RKO (cell line): ENCODE measurements around the gene SLC9A3.

Experiments
- DNase-seq: peaks from one replicate; pipeline ENCODE4 v3.0.0-alpha.2; 2016; ENCODE audit warnings: low spot score

Gene SLC9A3

DNA sequence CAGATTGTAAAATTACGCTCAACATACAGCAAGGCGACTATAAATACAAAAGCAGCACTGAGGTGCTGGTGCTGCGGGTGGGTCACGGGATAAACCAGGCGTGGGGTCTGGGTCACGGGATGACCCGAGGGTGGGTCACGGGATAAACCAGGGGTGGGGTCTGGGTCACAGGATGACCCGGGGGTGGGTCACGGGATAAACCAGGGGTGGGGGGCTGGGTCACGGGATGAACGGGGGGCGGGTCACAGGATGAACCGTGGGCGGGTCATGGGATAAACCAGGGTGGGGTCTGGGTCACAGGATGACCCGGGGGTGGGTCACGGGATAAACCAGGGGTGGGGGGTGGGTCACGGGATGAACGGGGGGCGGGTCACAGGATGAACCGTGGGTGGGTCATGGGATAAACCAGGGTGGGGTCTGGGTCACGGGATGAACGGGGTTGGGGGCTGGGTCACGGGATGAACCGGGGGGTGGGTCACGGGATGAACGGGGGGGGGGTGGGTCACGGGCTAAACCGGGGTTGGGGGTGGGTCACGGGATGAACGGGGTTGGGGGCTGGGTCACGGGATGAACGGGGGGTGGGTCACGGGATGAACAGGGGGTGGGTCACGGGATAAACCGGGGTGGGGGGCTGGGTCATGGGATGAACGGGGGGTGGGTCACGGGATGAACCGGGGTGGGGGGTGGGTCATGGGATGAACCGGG lies 30.2 kb upstream of the SLC9A3 start:
- DNase-seq: no peak

DNA sequence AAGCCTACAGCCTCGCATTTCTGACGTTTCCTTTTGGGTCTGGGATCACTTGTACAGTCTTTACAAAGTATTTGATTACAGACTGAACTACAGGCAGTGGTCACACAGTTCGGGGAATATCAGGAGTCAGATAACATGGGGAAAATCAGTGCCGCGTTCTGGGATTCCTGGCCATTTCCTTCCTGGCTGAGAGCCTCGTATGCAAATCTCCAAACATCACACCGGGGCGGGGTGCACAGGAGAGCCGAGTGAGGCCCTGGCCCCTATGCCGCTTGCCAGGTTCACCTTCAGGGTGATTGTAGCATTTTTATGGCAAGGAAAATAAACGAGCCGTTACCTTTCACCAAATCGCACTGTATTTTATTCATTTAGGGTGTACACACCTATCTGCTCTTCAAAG lies 29.6 kb upstream of the SLC9A3 start:
- DNase-seq: peak; percentile 21

DNA sequence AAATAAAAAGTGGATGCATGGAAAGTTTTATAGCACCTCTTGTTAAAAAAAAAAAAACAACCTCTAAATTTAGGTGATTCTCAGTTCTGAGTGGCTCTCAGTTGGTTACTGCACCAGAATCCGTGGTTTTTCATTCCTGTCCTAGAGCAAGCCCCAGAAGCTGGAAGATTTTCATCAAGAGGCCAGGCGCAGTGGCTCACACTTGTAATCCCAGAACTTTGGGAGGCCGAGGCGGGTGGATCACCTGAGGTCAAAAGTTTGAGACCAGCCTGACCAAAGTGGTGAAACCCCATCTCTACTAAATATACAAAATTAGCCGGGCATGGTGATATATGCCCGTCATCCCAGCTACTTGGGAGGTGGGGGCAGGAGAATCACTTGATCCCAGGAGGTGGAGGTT lies 27.2 kb upstream of the SLC9A3 start:
- DNase-seq: no peak

GRCh38 chr5:549229-549628 lies 25.0 kb upstream of the SLC9A3 start:
- DNase-seq: no peak

DNA sequence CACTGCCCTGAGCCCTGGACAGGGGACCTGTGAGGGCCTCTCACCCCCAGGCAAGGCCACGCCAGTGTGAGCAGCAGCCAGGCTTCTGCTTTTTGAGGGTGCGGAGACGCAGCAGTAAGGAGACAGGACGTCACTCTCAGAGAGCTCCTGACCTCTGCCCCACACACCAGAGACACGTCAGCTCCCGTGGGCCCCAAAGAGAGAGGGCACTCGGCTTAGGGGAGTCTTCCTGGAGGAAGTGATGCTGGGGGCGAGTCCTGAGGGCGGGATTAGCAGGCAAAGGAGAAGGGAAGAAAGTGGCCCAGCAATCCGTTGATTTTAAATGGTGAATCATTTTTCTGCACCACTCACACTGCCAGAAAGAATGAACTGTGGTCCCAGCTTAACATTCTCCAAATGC lies 24.0 kb upstream of the SLC9A3 start:
- peak; percentile 13 for DNase-seq

- no peak for DNase-seq
Observed at GRCh38 chr5:547086-547924, 23.1 kb upstream of the SLC9A3 start.

DNA sequence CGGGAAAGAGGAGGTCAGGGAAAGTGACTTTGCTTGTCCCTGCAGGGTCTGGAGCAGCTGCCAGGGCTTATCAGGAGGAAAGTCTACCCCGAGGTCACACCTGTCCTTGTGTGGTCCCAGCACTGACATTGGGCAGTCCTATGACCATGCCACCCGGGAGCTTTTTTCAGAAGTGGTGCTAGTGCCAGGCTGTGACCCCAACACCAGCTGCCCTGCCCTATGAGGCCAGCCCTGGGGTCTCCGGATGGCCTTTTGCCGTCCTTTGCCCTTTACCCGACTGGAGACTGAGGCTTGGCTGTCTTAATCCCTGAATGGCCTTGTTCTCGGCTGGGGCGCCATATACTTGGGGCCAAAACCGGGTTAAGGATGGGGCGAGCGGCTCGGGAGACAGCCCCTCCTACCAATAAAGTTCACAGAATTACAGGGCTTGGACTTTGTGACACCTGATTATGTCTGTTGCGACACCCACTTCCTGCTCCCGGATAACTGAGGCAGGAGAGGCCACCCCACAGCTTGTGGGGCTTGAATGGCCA lies 22.2 kb upstream of the SLC9A3 start:
- no peak for DNase-seq

DNA sequence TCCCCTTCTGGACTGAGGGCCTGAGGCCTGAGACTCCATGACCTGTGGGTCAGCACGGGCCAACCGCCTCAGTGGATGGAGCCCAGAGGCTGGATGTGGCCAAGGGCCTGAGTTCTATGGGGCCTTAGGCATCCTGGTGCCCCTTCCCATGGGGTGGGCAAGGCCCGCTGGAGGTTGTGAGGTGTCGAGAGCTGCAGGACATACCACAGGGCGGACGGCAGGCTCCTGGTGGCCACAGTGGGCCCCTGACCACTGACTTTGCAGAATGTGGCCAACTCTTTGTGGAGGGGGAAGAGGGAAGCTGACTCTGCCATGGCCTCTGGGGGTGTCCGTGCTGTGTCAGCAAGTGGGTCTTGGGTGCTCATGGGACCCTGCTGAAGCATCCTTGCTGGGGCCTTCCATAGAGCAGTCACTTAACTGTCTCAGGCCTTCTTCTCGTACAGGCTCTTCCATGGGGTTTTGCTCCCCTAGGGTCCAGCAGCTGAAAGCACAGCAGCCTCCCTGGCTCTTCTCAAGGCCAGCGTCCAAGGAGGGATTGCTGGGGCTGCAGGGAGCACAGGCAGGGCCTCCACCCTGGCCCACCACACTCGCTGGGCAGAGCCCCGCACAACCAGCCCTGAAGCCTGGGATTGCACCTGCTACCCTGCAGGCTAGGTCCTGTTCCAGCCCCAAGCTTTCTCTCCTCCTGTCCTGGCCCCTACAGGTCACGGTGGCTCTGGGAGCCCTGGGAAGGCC lies 21.6 kb upstream of the SLC9A3 start:
- no peak for DNase-seq

- DNase-seq: no peak
Observed at GRCh38 chr5:544675-545355, 20.6 kb upstream of the SLC9A3 start.

DNA sequence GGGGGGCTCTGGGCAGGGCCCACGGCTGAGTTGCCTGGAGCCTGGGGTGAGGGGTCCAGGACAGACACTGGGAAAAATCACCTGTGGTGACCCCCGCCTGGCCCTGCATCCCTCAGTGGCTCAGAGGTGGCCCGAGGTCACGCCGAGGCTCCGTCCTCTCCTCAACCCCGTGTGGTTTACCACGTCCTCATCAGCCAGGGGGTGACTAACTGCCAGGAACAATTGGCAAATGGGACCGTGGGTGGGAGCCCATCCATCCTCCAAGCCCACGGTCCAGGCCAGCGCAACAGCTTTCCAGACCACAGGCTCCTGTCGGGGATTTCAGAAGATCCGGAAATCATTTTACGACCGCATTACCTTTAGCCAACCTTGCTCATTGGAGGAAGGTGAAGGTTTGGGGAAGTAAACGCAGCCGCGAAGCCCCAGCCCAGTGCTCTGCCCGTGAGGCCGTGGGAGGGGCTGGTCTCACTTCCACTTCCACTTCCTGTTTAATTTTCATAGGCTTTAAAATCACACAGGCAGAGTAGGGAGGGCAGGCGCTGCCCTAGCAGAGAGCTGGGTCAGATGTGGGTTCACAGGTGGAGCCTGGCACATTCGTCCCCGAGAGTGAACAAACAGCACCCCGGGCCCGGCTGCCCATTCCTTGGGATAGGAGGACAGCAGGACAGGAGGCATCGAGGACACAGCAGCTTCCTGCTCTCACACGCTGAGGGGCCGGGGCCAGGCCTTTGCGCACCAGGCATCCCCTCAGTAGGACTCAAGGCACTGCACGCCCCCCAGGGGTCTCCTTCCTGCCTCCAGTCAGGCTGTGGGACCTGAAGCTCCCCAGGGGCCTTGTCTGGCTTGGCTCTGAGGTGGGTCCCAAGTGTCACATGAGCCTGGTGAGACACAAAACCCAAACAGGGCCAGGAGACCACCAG lies 19.8 kb upstream of the SLC9A3 start:
- DNase-seq: no peak

DNA sequence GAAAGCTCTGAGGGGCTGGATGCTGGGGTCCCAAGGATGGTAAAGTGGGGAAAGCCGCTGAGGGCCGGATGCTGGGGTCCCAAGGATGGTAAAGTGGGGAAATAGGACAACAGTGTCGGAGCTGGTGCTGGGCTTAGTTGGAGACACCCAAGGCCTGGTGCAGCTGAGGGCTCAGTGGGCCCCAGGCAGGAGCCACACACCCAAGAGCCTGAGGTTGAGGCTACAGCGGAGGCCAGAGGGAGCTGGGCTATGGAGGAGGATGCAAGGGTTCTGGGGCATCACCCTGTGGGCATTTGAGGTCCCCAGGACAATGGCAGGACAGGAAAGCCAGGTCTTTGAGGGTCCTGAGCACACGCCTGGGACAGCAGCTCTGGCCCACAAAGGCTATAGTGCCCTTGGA lies 19.1 kb upstream of the SLC9A3 start:
- no peak for DNase-seq

- DNase-seq: no peak
Observed at GRCh38 chr5:542319-543311, 18.4 kb upstream of the SLC9A3 start.

- no peak for DNase-seq
Observed at GRCh38 chr5:541539-542318, 17.5 kb upstream of the SLC9A3 start.

DNA sequence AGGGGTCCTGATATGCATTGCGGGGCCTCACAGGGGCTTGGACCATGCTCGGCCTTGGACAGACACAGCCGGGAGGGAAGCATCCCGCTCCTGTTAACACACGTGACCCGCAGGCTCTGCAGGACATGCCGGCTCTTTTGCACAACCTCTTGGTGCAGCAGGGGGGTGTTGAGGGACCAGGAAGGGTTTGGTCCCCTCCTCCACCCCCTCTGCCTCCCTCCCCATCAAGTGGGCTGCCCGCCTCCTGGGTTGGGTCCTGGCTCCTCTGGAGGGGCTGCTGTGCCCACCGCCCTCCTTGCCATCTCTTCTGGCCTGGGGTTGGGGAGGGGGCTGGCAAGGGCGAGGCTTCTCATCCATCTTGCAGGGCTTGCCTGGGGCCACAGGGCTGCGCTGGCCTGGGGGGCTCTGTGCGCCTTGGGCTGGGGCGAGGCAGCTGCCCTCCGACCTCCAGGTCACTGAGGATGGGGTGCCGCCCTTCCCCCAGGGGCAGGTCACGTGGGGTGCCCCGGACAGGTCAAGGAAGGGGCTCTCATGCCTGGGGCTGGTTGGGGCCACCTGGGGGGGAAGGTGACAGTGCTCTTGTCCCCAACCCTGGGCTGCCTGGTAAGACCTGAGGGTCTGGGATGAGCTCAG lies 16.8 kb upstream of the SLC9A3 start:
- DNase-seq: no peak

DNA sequence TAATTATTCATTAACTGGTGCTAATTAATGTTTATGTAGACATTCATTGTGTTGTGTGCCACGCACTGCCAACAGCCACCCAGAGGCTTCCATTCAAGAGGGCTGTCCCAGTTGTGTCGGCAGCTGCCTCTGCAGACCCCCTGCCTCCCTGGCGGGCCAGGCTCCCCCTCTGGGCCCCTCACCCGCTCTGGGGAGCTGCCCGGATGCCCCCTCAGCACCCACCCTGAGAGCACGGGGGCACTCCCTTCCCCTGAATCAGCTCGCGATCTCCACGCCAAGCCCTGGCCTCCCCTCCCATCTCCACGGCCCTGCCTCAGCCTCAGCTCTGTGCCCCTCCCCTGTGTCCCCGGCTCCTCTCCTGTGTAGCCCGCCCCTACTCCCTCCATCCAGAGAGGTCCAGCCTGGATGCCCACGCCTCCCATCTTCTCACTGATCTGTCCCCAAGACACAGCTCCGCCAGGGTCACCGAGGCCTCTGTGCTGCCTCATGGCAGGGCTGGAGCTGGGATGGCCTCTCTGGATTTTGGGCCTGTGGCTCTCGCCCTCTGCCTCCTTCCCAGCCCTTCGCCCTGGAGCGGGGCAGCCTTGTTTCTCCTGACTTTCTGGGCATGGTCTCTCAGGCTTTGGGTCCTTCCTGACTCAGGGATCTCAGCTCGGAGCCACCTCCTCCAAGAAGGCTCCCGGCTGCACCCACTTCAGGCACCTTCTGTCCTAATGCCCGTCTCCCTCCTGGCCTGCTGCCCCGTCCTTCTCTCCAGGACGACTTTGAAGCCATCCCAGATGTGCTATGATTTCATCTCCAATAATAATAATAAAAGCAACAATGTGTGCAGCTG lies 16.0 kb upstream of the SLC9A3 start:
- DNase-seq: no peak

DNA sequence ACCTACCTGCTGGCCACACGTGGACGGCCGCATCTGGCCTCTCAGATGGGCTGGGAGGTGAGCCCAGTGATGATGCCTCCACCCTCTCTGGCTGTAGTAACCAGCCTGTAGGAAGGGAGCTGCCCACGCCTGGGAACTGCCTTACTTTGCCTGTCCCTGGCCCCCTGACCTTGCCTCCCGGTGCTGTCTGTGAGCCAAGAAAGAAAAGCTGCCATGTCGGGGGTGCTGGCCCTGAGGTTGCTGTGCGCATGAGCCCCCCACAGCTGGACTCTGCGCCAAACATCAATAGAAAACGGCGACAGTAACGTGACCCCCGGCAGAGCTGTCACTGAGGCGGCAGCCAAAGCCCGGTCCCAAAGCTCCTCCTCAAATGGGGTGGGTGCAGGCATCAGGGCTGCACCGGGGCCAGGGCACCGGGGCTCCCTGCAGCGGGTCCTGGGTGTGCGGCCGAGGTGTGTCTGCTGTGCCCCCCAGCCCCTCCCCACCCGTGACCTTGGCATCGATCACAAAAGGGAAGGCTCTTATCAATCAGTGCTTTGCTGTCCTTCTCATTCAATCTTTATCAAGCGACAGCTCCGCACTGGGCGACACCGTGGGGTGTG lies 15.3 kb upstream of the SLC9A3 start:
- DNase-seq: no peak
